Measurements from ENCODE around the gene ITPR2. TPM values are rescaled to one million over a fixed set of nuclear protein-coding genes. Genes with fewer than 3 reads are reported as not detected.

The ITPR2 gene
- polyA plus RNA-seq, 1 of the 3 experiments (the other 2 are of a cell fraction), result 2.3 TPM

DNA sequence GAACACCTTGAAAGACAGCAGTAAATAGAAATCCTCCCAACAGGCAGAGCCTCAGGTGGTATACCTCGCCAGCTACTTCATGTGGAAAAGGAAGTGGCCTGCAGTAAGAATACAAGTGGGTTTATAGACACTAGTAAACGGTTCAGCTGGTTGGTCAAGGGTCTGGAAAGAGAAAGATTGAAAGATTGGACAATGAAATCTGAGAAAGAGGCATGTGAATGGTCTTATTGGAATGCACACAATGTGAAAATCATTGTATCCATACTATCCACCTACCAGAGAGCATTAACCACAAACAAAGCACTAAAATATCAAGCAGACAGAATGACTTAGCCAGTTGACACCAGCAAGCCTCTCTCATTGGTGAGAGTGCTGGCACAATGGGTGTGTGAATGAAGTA lies 539.4 kb downstream of the ITPR2 start:
- H3K4me1 ChIP-seq (ENCODE audit: control insufficient read depth in 1 of 2, insufficient read depth in 2 of 2, low read depth in 1 of 2, low read length in 1 of 2), result no peaks in the 10 kb centered on the region
- ChIA-PET CTCF (no interaction called here), POLR2A (no interaction called here)
- DNase-seq, result no peak
- no peak overlapping the region for H2AFZ ChIP-seq (ENCODE audit: low read depth)
- H3K4me3 ChIP-seq (ENCODE audit: low read depth in 2 of 2, low read length in 1 of 2), result no peak overlapping the region
- H3K27me3 ChIP-seq (ENCODE audit: insufficient read depth), result no peaks in the 10 kb centered on the region
- TF ChIP-seq TEAD4 (IDR thresholded peaks at IDR 0.05; ENCODE audit: borderline replicate concordance, insufficient read depth) (no peak), MEF2A (IDR thresholded peaks at IDR 0.05; ENCODE audit: borderline replicate concordance, low read depth) (no peak), GATA2 (CRISPR knock-in tag; IDR thresholded peaks at IDR 0.05) (no peak), FOSL2 (IDR thresholded peaks at IDR 0.05; ENCODE audit: borderline replicate concordance, low read depth) (no peak), POLR2AphosphoS5 (IDR thresholded peaks at IDR 0.05; ENCODE audit: low read depth, low read length) (no peak), FOXJ3 (CRISPR knock-in tag; IDR thresholded peaks at IDR 0.05) (no peak), MXI1 (IDR thresholded peaks at IDR 0.05; ENCODE audit: low read depth, low read length) (no peak), RFX5 (IDR thresholded peaks at IDR 0.05; ENCODE audit: low read length) (no peak), JUND (IDR thresholded peaks at IDR 0.05) (no peak), SIN3A (IDR thresholded peaks at IDR 0.05; ENCODE audit: borderline replicate concordance, low read depth, low read length) (no peak), TCF12 (IDR thresholded peaks at IDR 0.05) (no peak), SMC3 (IDR thresholded peaks at IDR 0.05; ENCODE audit: low read depth, low read length) (no peak), TAF1 (IDR thresholded peaks at IDR 0.05; ENCODE audit: borderline replicate concordance, low read depth, low read length) (no peak), NRF1 (IDR thresholded peaks at IDR 0.05; ENCODE audit: low read depth, low read length) (no peak), RAD21 (IDR thresholded peaks at IDR 0.05; ENCODE audit: low read length) (no peak), NFIC (IDR thresholded peaks at IDR 0.05; ENCODE audit: borderline replicate concordance) (no peak)
- TF ChIP-seq, protein P1, sequence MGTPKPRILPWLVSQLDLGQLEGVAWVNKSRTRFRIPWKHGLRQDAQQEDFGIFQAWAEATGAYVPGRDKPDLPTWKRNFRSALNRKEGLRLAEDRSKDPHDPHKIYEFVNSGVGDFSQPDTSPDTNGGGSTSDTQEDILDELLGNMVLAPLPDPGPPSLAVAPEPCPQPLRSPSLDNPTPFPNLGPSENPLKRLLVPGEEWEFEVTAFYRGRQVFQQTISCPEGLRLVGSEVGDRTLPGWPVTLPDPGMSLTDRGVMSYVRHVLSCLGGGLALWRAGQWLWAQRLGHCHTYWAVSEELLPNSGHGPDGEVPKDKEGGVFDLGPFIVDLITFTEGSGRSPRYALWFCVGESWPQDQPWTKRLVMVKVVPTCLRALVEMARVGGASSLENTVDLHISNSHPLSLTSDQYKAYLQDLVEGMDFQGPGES (IDR thresholded peaks at IDR 0.05; ENCODE audit: low read depth, low read length), result no peak
- TF ChIP-seq, protein P2, sequence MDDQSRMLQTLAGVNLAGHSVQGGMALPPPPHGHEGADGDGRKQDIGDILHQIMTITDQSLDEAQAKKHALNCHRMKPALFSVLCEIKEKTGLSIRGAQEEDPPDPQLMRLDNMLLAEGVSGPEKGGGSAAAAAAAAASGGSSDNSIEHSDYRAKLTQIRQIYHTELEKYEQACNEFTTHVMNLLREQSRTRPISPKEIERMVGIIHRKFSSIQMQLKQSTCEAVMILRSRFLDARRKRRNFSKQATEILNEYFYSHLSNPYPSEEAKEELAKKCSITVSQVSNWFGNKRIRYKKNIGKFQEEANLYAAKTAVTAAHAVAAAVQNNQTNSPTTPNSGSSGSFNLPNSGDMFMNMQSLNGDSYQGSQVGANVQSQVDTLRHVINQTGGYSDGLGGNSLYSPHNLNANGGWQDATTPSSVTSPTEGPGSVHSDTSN (IDR thresholded peaks at IDR 0.05), result no peak
- TF ChIP-seq, protein P3, sequence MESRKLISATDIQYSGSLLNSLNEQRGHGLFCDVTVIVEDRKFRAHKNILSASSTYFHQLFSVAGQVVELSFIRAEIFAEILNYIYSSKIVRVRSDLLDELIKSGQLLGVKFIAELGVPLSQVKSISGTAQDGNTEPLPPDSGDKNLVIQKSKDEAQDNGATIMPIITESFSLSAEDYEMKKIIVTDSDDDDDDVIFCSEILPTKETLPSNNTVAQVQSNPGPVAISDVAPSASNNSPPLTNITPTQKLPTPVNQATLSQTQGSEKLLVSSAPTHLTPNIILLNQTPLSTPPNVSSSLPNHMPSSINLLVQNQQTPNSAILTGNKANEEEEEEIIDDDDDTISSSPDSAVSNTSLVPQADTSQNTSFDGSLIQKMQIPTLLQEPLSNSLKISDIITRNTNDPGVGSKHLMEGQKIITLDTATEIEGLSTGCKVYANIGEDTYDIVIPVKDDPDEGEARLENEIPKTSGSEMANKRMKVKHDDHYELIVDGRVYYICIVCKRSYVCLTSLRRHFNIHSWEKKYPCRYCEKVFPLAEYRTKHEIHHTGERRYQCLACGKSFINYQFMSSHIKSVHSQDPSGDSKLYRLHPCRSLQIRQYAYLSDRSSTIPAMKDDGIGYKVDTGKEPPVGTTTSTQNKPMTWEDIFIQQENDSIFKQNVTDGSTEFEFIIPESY (IDR thresholded peaks at IDR 0.05; ENCODE audit: borderline replicate concordance, low read depth), result no peak
- TF ChIP-seq, protein P4, sequence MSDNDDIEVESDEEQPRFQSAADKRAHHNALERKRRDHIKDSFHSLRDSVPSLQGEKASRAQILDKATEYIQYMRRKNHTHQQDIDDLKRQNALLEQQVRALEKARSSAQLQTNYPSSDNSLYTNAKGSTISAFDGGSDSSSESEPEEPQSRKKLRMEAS (IDR thresholded peaks at IDR 0.05; ENCODE audit: low read depth), result no peak
- no peak overlapping the region for H3K9ac ChIP-seq
- H3F3A ChIP-seq (replicated peaks; ENCODE audit: insufficient read depth), result no peaks in the 10 kb centered on the region
- H3K9me3 ChIP-seq, result no peaks in the 10 kb centered on the region
- H3K27ac ChIP-seq (ENCODE audit: low read depth in 2 of 2, low read length in 1 of 2), result no peak overlapping the region
- H3K79me2 ChIP-seq (ENCODE audit: insufficient read depth), result no peaks in the 10 kb centered on the region
- 70% methylated on average over 2 of the region's 2 CpGs for WGBS (ENCODE audit: low lambda C conversion rate)
- H3K4me2 ChIP-seq, result no peak overlapping the region
- H3K36me3 ChIP-seq (replicated peaks in 1 of 2; ENCODE audit: control insufficient read depth in 1 of 2, insufficient read depth in 2 of 2, low read length in 1 of 2), result no peaks in the 10 kb centered on the region
- no peaks in the 10 kb centered on the region for H4K20me1 ChIP-seq (ENCODE audit: insufficient read depth)
- H3K9me2 ChIP-seq, result no peaks in the 10 kb centered on the region
